IMR-90 (cell line): Measurements from ENCODE around the gene CGNL1. TPM values are rescaled to one million over a fixed set of nuclear protein-coding genes. Genes with fewer than 3 reads are reported as not detected.

Source experiments
- ATAC-seq: fragments of 200-7000 bp; cut with Tn5 transposase; 2 replicates; pipeline ENCODE4 v1.9.1; 2020; ENCODE audit warnings: low read depth, mild to moderate bottlenecking, moderate library complexity
- BruUV-seq: library from RNA; stranded (reverse); fragments of 400-500 nt; replicated peaks from 2 replicates; lab custom pipeline; 2021; lab: Mats Ljungman, UMichigan
- CTCF ChIA-PET: fragments of 300-600 bp; formaldehyde crosslinking; extraction: SDS; loops from one replicate; lab custom pipeline; 2021; ENCODE audit warnings: antibody characterized with exemption; lab: Yijun Ruan, JAX
- POLR2A ChIA-PET: fragments of 300-600 bp; sonication (Branson Sonifier 250); formaldehyde crosslinking; loops from one replicate; lab custom pipeline; 2022; ENCODE audit warnings: antibody characterized with exemption; ENCODE audit not compliant: unreplicated experiment; lab: Charles Lee
- DNase-seq: peaks from one replicate; pipeline ENCODE4 v3.0.0; 2013
- H2AFZ ChIP-seq: replicated peaks from 2 replicates; pipeline ENCODE3; 2013; ENCODE audit warnings: low read length, mild to moderate bottlenecking; ENCODE audit not compliant: poor library complexity
- H2AK5ac ChIP-seq: 2 replicates; pipeline ENCODE4 v1.6.1; 2013; ENCODE audit warnings: low read depth, low read length, inconsistent platforms
- H2AK9ac ChIP-seq: replicated peaks from 2 replicates; pipeline ENCODE3; 2013; ENCODE audit warnings: mild to moderate bottlenecking, low read depth, low read length, moderate library complexity; ENCODE audit not compliant: poor library complexity
- H2BK120ac ChIP-seq: 2 replicates; pipeline ENCODE4 v1.6.1; 2013; ENCODE audit warnings: low read depth, low read length, inconsistent platforms
- H2BK15ac ChIP-seq: 3 replicates; pipeline ENCODE4 v1.6.1; 2013; ENCODE audit warnings: low read depth, low read length, inconsistent platforms
- H2BK20ac ChIP-seq: 2 replicates; pipeline ENCODE4 v1.6.1; 2013; ENCODE audit warnings: low read depth, mild to moderate bottlenecking, inconsistent platforms, low read length, moderate library complexity
- H2BK5ac ChIP-seq: 2 replicates; pipeline ENCODE4 v1.6.1; 2013; ENCODE audit warnings: mild to moderate bottlenecking, low read depth, low read length, inconsistent platforms; ENCODE audit not compliant: poor library complexity, severe bottlenecking
- H3K14ac ChIP-seq: replicated peaks from 2 replicates; pipeline ENCODE4 v1.6.1; 2013; ENCODE audit warnings: low read depth, low read length, inconsistent platforms
- H3K18ac ChIP-seq: 2 replicates; pipeline ENCODE4 v1.6.1; 2013; ENCODE audit warnings: low read depth, low read length, control low read depth
- H3K23ac ChIP-seq: 2 replicates; pipeline ENCODE4 v1.6.1; 2013; ENCODE audit warnings: low read depth, low read length, inconsistent platforms
- H3K27ac ChIP-seq: 2 replicates; pipeline ENCODE4 v1.5.1; 2013; ENCODE audit warnings: mild to moderate bottlenecking, control low read depth, low read length; ENCODE audit not compliant: insufficient read depth
- H3K27me3 ChIP-seq: 2 replicates; pipeline ENCODE4 v1.6.1; 2013; ENCODE audit warnings: low read length; ENCODE audit not compliant: control insufficient read depth, insufficient read depth
- H3K36me3 ChIP-seq: 2 replicates; pipeline ENCODE4 v1.6.1; 2013; ENCODE audit warnings: low read length, mixed read lengths; ENCODE audit not compliant: control insufficient read depth, insufficient read depth
- H3K4ac ChIP-seq: 2 replicates; pipeline ENCODE4 v1.6.1; 2013; ENCODE audit warnings: low read depth, low read length, inconsistent platforms
- H3K4me1 ChIP-seq: 2 replicates; pipeline ENCODE4 v1.6.1; 2013; ENCODE audit warnings: low read length, mixed read lengths; ENCODE audit not compliant: control insufficient read depth, insufficient read depth
- H3K4me2 ChIP-seq: 2 replicates; pipeline ENCODE4 v1.6.1; 2013; ENCODE audit warnings: low read depth, mild to moderate bottlenecking, control low read depth, low read length, moderate library complexity
- H3K4me3 ChIP-seq: 2 replicates; pipeline ENCODE4 v1.5.1; 2013; ENCODE audit warnings: low read depth, mild to moderate bottlenecking, control low read depth, low read length, moderate library complexity; ENCODE audit not compliant: insufficient read depth
- H3K56ac ChIP-seq: 2 replicates; pipeline ENCODE4 v1.6.1; 2013; ENCODE audit warnings: low read length, inconsistent platforms; ENCODE audit not compliant: insufficient read depth; ENCODE audit errors: extremely low read depth
- H3K79me1 ChIP-seq, 2 experiments: 2 replicates each; pipeline ENCODE4 v1.6.1; 2013; ENCODE audit warnings: low read length in 2 of 2, inconsistent platforms in 1 of 2, low read depth in 1 of 2
- H3K9ac ChIP-seq: 2 replicates; pipeline ENCODE4 v1.6.1; 2013; ENCODE audit warnings: low read depth, low read length, control low read depth
- H3K9me1 ChIP-seq: 2 replicates; pipeline ENCODE4 v1.6.1; 2013; ENCODE audit warnings: low read length, inconsistent platforms; ENCODE audit not compliant: insufficient read depth
- H3K9me3 ChIP-seq: 2 replicates; pipeline ENCODE4 v1.6.1; 2013; ENCODE audit warnings: low read length; ENCODE audit not compliant: control insufficient read depth, insufficient read depth
- H4K20me1 ChIP-seq: 2 replicates; pipeline ENCODE4 v1.6.1; 2013; ENCODE audit warnings: low read length, inconsistent platforms; ENCODE audit not compliant: insufficient read depth
- H4K5ac ChIP-seq: 2 replicates; pipeline ENCODE4 v1.6.1; 2013; ENCODE audit warnings: mild to moderate bottlenecking, low read depth, low read length, control low read depth
- H4K8ac ChIP-seq, 2 experiments: 2 replicates each; pipeline ENCODE4 v1.6.1; 2013; ENCODE audit warnings: low read depth in 2 of 2, low read length in 2 of 2, control low read depth in 1 of 2, inconsistent platforms in 1 of 2
- H4K91ac ChIP-seq: 2 replicates; pipeline ENCODE4 v1.6.1; 2013; ENCODE audit warnings: low read depth, low read length, inconsistent platforms; ENCODE audit not compliant: insufficient read depth
- BHLHE40 ChIP-seq: fragments of 150-350 bp; IDR thresholded peaks from 2 replicates; pipeline ENCODE4 v1.6.1; 2016; ENCODE audit warnings: mild to moderate bottlenecking, low read depth, low read length
- CHD1 ChIP-seq: IDR thresholded peaks from 2 replicates; pipeline ENCODE4 v1.6.1; 2012; ENCODE audit warnings: low read depth, low read length, improper control_type of control experiment
- MAFK ChIP-seq: IDR thresholded peaks from 2 replicates; pipeline ENCODE4 v1.6.1; 2012; ENCODE audit warnings: low read depth, low read length, improper control_type of control experiment
- MAZ ChIP-seq: IDR thresholded peaks from 2 replicates; pipeline ENCODE4 v1.6.1; 2012; ENCODE audit warnings: low read depth, mild to moderate bottlenecking, low read length, improper control_type of control experiment, moderate library complexity, borderline replicate concordance
- MXI1 ChIP-seq: IDR thresholded peaks from 2 replicates; pipeline ENCODE4 v1.6.1; 2012; ENCODE audit warnings: low read depth, mild to moderate bottlenecking, low read length, moderate library complexity, borderline replicate concordance
- NFE2L2 ChIP-seq: fragments of 150-350 bp; IDR thresholded peaks from 2 replicates; pipeline ENCODE4 v1.6.1; 2016; ENCODE audit warnings: low read depth, mild to moderate bottlenecking, low read length
- RAD21 ChIP-seq: IDR thresholded peaks from 2 replicates; pipeline ENCODE4 v1.6.1; 2012; ENCODE audit warnings: low read length, improper control_type of control experiment
- RCOR1 ChIP-seq: IDR thresholded peaks from 2 replicates; pipeline ENCODE4 v1.6.1; 2012; ENCODE audit warnings: mild to moderate bottlenecking, low read length, improper control_type of control experiment; ENCODE audit not compliant: insufficient replicate concordance
- RFX5 ChIP-seq: IDR thresholded peaks from 2 replicates; pipeline ENCODE4 v1.8.0; 2012; ENCODE audit warnings: low read depth, mild to moderate bottlenecking, low read length, moderate library complexity
- SMC3 ChIP-seq: fragments of 150-350 bp; IDR thresholded peaks from 2 replicates; pipeline ENCODE4 v1.6.1; 2016; ENCODE audit warnings: low read depth, mild to moderate bottlenecking, antibody characterized with exemption, low read length, moderate library complexity
- WGBS, 2 experiments: methylation state at CpG; one replicate each; pipeline versions ENCODE4 v1.1.5 to v1.1.7; 2013; ENCODE audit warnings: missing lambda C conversion rate in 2 of 2; ENCODE audit not compliant: insufficient read length in 1 of 2; ENCODE audit errors: extremely low coverage in 2 of 2; 5-methylcytosine and 5-hydroxymethylcytosine counted together
- dilution Hi-C: fragments of 300-500 bp; cut with HindIII; formaldehyde crosslinking; loops from one replicate; pipeline ENCODE4 v1.14.3; 2018; ENCODE audit warnings: low sequenced_read_pairs; ENCODE audit not compliant: unreplicated experiment
- in situ Hi-C: fragments of 300-500 bp; cut with MboI; formaldehyde crosslinking; loops from 3 replicates; pipeline ENCODE4 v1.14.3; 2019; ENCODE audit warnings: low sequenced_read_pairs, inconsistent platforms, mixed read lengths
- intact Hi-C: fragments of 100-400 bp; cut with micrococcal nuclease; formaldehyde crosslinking; loops from 2 replicates; pipeline ENCODE4 v1.10.0; 2022
- polyA plus RNA-seq, 3 experiments: library from polyadenylated mRNA; depleted of rRNA; stranded (reverse); fragments of >200 nt; gene quantifications; 2 replicates each; pipeline ENCODE4 v1.2.3, GENCODE V29; 2012; ENCODE audit warnings: low replicate concordance in 1 of 3
- total RNA-seq: library from RNA; depleted of rRNA; stranded (reverse); fragments of >200 nt; gene quantifications from 2 replicates; pipeline ENCODE4 v1.2.3, GENCODE V29; 2012
- TF ChIP-seq, protein P1 (sequence below): fragments of 150-350 bp; IDR thresholded peaks from 2 replicates; pipeline ENCODE4 v1.6.1; 2017; ENCODE audit warnings: mild to moderate bottlenecking, antibody characterized with exemption, low read length, low read depth
- TF ChIP-seq, protein P2 (sequence below): conservative IDR thresholded peaks from 2 replicates; pipeline ENCODE4 v1.5.1; 2012; ENCODE audit warnings: mild to moderate bottlenecking, low read depth, low read length, improper control_type of control experiment

CGNL1 gene
- total and polyA plus RNA-seq, 2 of the 4 experiments (the other 2 are of a cell fraction), result 0.07 to 0.18 TPM

DNA sequence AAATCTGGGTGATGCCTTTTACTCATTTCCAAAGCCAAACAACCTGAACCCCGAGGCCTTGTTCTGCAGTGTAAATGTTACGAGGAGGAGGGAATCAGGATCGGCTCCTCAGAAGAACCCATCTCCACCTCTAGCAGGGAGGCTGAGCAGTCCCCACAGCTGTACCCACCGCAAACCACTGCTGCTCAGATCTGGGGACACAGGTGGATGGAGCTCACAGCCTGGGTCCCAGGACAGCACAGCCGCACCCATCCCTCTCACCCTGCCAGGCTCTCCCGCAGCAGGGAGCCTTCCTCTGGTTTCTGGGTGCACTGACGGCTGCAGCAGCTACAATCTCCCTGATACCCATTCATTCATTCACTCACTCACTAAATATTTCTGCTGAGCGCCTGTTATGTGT, 44.0 kb upstream of the CGNL1 start:
- no TSS peak for BruUV-seq
- dilution Hi-C loops, result loop anchor here (25.0 kb wide), 1 partner anchor 205 kb away; no protein-coding TSS in a partner anchor
- H3K79me1 ChIP-seq, result no peaks in the 10 kb centered on the region
- H4K91ac ChIP-seq, result no peak overlapping the region
- no peaks in the 10 kb centered on the region for H3K9me3 ChIP-seq
- no peak overlapping the region for H3K4me3 ChIP-seq
- no peak overlapping the region for H2BK5ac ChIP-seq
- DNase-seq, result no peak
- in situ Hi-C loops, result no loop called here
- H3K56ac ChIP-seq, result no peak overlapping the region
- no peak overlapping the region for H3K27ac ChIP-seq
- intact Hi-C loops, result no loop called here
- WGBS, 2 experiments, result 97% methylated on average over 4 of the region's 8 CpGs; no CpG with 5 or more reads in 1 of the 2 experiments
- H2AK9ac ChIP-seq, result peak overlapping the region; percentile 59
- H3K4ac ChIP-seq, result no peak overlapping the region; the same call in 1 of the 2 replicates
- no peak overlapping the region for H3K14ac ChIP-seq
- no peak overlapping the region for H3K18ac ChIP-seq
- H4K20me1 ChIP-seq, result no peaks in the 10 kb centered on the region
- no peak for ATAC-seq
- H3K4me1 ChIP-seq, result peaks cover 4% of the 10 kb centered on the region
- no peak overlapping the region for H4K8ac ChIP-seq
- H4K5ac ChIP-seq, result no peak overlapping the region
- H2BK120ac ChIP-seq, result no peak overlapping the region
- no peak for TF ChIP-seq BHLHE40
- TF ChIP-seq MAFK, result no peak
- no peak for TF ChIP-seq NFE2L2
- TF ChIP-seq MAZ, result no peak
- TF ChIP-seq, protein P1, sequence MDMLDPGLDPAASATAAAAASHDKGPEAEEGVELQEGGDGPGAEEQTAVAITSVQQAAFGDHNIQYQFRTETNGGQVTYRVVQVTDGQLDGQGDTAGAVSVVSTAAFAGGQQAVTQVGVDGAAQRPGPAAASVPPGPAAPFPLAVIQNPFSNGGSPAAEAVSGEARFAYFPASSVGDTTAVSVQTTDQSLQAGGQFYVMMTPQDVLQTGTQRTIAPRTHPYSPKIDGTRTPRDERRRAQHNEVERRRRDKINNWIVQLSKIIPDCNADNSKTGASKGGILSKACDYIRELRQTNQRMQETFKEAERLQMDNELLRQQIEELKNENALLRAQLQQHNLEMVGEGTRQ, result no peak
- no peak for TF ChIP-seq SMC3
- TF ChIP-seq, protein P2, sequence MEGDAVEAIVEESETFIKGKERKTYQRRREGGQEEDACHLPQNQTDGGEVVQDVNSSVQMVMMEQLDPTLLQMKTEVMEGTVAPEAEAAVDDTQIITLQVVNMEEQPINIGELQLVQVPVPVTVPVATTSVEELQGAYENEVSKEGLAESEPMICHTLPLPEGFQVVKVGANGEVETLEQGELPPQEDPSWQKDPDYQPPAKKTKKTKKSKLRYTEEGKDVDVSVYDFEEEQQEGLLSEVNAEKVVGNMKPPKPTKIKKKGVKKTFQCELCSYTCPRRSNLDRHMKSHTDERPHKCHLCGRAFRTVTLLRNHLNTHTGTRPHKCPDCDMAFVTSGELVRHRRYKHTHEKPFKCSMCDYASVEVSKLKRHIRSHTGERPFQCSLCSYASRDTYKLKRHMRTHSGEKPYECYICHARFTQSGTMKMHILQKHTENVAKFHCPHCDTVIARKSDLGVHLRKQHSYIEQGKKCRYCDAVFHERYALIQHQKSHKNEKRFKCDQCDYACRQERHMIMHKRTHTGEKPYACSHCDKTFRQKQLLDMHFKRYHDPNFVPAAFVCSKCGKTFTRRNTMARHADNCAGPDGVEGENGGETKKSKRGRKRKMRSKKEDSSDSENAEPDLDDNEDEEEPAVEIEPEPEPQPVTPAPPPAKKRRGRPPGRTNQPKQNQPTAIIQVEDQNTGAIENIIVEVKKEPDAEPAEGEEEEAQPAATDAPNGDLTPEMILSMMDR, result no peak
- no peak for TF ChIP-seq CHD1
- TF ChIP-seq RAD21, result no peak
- no peak for TF ChIP-seq RCOR1
- TF ChIP-seq MXI1, result no peak
- no peak for TF ChIP-seq RFX5
- ChIA-PET POLR2A (no interaction called here), CTCF (no interaction called here)
- no peak overlapping the region for H2AFZ ChIP-seq
- no peak overlapping the region for H2BK15ac ChIP-seq
- H3K23ac ChIP-seq, result no peak overlapping the region
- no peaks in the 10 kb centered on the region for H3K36me3 ChIP-seq
- H2AK5ac ChIP-seq, result no peak overlapping the region
- H3K9me1 ChIP-seq, result peaks cover 10% of the 10 kb centered on the region
- H3K27me3 ChIP-seq, result no peaks in the 10 kb centered on the region
- H2BK20ac ChIP-seq, result no peak overlapping the region
- H3K9ac ChIP-seq, result no peak overlapping the region
- H3K4me2 ChIP-seq, result no peak overlapping the region
